ENCODE data around the gene UCP3. TPM values are rescaled to one million over a fixed set of nuclear protein-coding genes. Genes with fewer than 3 reads are reported as not detected.

The UCP3 gene
- total RNA-seq, 1 experiment from 2014 or later = 1.3 TPM

DNA sequence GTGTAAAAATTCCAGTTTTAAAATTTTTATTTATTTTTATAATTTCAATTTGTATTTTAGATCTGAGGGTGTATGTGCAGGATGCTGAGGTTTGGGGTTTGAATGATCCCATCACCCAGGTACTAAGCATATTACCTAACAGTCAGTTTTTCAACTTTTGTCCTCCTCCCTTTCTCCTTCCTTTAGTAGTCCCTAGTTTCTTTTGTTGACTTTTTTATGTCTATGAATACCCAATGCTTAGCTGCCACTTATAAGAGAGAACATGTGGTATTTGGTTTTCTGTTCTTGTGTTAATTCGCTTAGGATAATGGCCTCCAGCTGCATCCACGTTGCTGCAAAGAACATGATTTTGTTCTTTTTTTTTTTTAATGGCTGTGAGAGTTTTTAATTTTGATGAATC, 35.7 kb upstream of the UCP3 start:
- BruUV-seq (replicated peaks) = no TSS peak
- intact Hi-C loops (cut with micrococcal nuclease) = no loop called here
- Histone ChIP-seq H3K9me2 (ENCODE audit: insufficient read depth) (no peaks in the 10 kb centered on the region), H3K79me2 (ENCODE audit: insufficient read depth, low read length) (no peaks in the 10 kb centered on the region), H3K9ac (ENCODE audit: low read length) (no peak overlapping the region), H2AFZ (ENCODE audit: low read depth, low read length, poor library complexity, severe bottlenecking) (no peak overlapping the region), H3K36me3 (ENCODE audit: control insufficient read depth in 1 of 2, insufficient read depth in 2 of 2, low read length in 2 of 2) (peaks cover 4 to 8% of the 10 kb centered on the region in 2 experiments; a peak in 2 of 4 replicates), H3K27me3 (ENCODE audit: insufficient read depth, low read length) (no peaks in the 10 kb centered on the region), H4K20me1 (ENCODE audit: insufficient read depth) (no peaks in the 10 kb centered on the region), H3K27ac (ENCODE audit: low read depth, low read length) (no peak overlapping the region), H3K9me3 (ENCODE audit: control insufficient read depth in 1 of 2, insufficient read depth in 1 of 2, low read depth in 1 of 2, low read length in 2 of 2) (no peaks in the 10 kb centered on the region), H3K4me1 (ENCODE audit: control insufficient read depth in 1 of 2, insufficient read depth in 2 of 2, low read length in 2 of 2) (no peaks in the 10 kb centered on the region), H3K4me3 (replicated peaks in 1 of 2; ENCODE audit: low read depth in 1 of 2, low read length in 2 of 2) (no peak overlapping the region), H3K4me2 (ENCODE audit: low read length) (no peak overlapping the region)
- ChIA-PET POLR2A (no interaction called here), RAD21 (ENCODE audit: low non-redundant PET in 1 of 2, low total read pairs in 2 of 2, uncharacterized antibody in 2 of 2, unreplicated experiment in 2 of 2) (no interaction called here), CTCF (interaction anchor here (0.6 kb wide), 1 partner anchor 602 kb away, joined by 4 read pairs; no protein-coding TSS in a partner anchor)
- DNase-seq (ENCODE audit: low read depth, low spot score) (no peak), ATAC-seq (no peak)
- TF ChIP-seq FOSL1 (IDR thresholded peaks at IDR 0.05; ENCODE audit: low read depth) (no peak), TCF7L2 (IDR thresholded peaks at IDR 0.05; ENCODE audit: borderline replicate concordance, extremely low read depth, insufficient read depth, insufficient read length) (no peak), POLR2A (IDR thresholded peaks at IDR 0.05; ENCODE audit: borderline replicate concordance, extremely low read depth, insufficient read depth, insufficient read length) (no peak), SP1 (IDR thresholded peaks at IDR 0.05; ENCODE audit: low read depth) (no peak), ELF1 (IDR thresholded peaks at IDR 0.05; ENCODE audit: borderline replicate concordance, low read depth) (no peak), SRF (IDR thresholded peaks at IDR 0.05; ENCODE audit: low read depth) (no peak), RAD21 (IDR thresholded peaks at IDR 0.05; ENCODE audit: low read depth) (no peak), ZFX (IDR thresholded peaks at IDR 0.05) (no peak)
- TF ChIP-seq, protein P1, sequence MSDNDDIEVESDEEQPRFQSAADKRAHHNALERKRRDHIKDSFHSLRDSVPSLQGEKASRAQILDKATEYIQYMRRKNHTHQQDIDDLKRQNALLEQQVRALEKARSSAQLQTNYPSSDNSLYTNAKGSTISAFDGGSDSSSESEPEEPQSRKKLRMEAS (IDR thresholded peaks at IDR 0.05) = no peak
- TF ChIP-seq, protein P2, sequence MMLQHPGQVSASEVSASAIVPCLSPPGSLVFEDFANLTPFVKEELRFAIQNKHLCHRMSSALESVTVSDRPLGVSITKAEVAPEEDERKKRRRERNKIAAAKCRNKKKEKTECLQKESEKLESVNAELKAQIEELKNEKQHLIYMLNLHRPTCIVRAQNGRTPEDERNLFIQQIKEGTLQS (IDR thresholded peaks at IDR 0.05) = no peak

DNA sequence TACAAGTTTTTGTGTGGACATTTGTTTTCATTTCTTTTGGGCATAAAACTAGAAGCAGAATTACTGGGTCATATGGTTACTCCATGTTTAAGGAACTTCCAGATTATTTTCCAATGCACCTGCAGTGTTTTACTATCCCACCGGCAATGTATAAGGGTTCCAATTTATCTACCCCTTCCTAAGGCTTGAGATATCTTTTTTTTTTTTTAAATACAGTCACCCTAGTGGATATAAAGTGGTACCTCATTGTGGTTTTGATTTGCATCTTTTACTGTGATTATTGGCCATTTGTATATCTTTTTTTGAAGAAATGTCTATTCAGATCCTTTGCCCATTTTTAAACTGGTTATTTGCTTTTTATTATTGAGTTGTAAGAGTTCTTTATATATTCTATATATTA, 34.6 kb upstream of the UCP3 start:
- H4K20me1 ChIP-seq (ENCODE audit: insufficient read depth) = no peaks in the 10 kb centered on the region
- ChIA-PET POLR2A (no interaction called here), CTCF (no interaction called here), RAD21 (ENCODE audit: low non-redundant PET in 1 of 2, low total read pairs in 2 of 2, uncharacterized antibody in 2 of 2, unreplicated experiment in 2 of 2) (no interaction called here)
- no peak overlapping the region for H2AFZ ChIP-seq (ENCODE audit: low read depth, low read length, poor library complexity, severe bottlenecking)
- H3K4me1 ChIP-seq (ENCODE audit: control insufficient read depth in 1 of 2, insufficient read depth in 2 of 2, low read length in 2 of 2) = no peaks in the 10 kb centered on the region
- H3K4me3 ChIP-seq (replicated peaks in 1 of 2; ENCODE audit: low read depth in 1 of 2, low read length in 2 of 2) = no peak overlapping the region
- no peak for DNase-seq (ENCODE audit: low read depth, low spot score)
- BruUV-seq (replicated peaks) = no TSS peak
- H3K36me3 ChIP-seq (ENCODE audit: control insufficient read depth in 1 of 2, insufficient read depth in 2 of 2, low read length in 2 of 2) = peaks cover 6 to 8% of the 10 kb centered on the region in 2 experiments; a peak in 2 of 4 replicates
- no peak for ATAC-seq
- H3K79me2 ChIP-seq (ENCODE audit: insufficient read depth, low read length) = no peaks in the 10 kb centered on the region
- no peak overlapping the region for H3K9ac ChIP-seq (ENCODE audit: low read length)
- H3K4me2 ChIP-seq (ENCODE audit: low read length) = no peak overlapping the region
- no peaks in the 10 kb centered on the region for H3K9me2 ChIP-seq (ENCODE audit: insufficient read depth)
- TF ChIP-seq EGR1 (IDR thresholded peaks at IDR 0.05; ENCODE audit: low read depth) = no peak
- no peak for TF ChIP-seq POLR2A (IDR thresholded peaks at IDR 0.05; ENCODE audit: borderline replicate concordance, extremely low read depth, insufficient read depth, insufficient read length)
- no peak for TF ChIP-seq ZFX (IDR thresholded peaks at IDR 0.05)
- TF ChIP-seq POLR2AphosphoS5 (IDR thresholded peaks at IDR 0.05; ENCODE audit: low read depth, low read length) = no peak
- no peaks in the 10 kb centered on the region for H3K27me3 ChIP-seq (ENCODE audit: insufficient read depth, low read length)
- no peak overlapping the region for H3K27ac ChIP-seq (ENCODE audit: low read depth, low read length)
- H3K9me3 ChIP-seq (ENCODE audit: control insufficient read depth in 1 of 2, insufficient read depth in 1 of 2, low read depth in 1 of 2, low read length in 2 of 2) = no peaks in the 10 kb centered on the region
- intact Hi-C loops (cut with micrococcal nuclease) = no loop called here

All from HCT116 (cell line).